Testis (tissue), 2 donors: ENCODE data around the gene IFITM5.

Experiments used
- POLR2A ChIP-seq: fragments of 450-650 bp; IDR thresholded peaks from one replicate; pipeline ENCODE4 v1.6.1; 2017; ENCODE audit warnings: antibody characterized with exemption, mild to moderate bottlenecking, moderate library complexity
- TF ChIP-seq, protein P1 (sequence below), 3 experiments: fragments of 450-650 bp in 2 of 3; fragments of 200-600 bp in 1 of 3; sonication (generic) in 1 of 3; IDR thresholded peaks; one replicate each; pipeline ENCODE4 v1.5.1; 2016 to 2019; ENCODE audit warnings: antibody characterized with exemption in 3 of 3, mild to moderate bottlenecking in 2 of 3, moderate library complexity in 1 of 3

DNA sequence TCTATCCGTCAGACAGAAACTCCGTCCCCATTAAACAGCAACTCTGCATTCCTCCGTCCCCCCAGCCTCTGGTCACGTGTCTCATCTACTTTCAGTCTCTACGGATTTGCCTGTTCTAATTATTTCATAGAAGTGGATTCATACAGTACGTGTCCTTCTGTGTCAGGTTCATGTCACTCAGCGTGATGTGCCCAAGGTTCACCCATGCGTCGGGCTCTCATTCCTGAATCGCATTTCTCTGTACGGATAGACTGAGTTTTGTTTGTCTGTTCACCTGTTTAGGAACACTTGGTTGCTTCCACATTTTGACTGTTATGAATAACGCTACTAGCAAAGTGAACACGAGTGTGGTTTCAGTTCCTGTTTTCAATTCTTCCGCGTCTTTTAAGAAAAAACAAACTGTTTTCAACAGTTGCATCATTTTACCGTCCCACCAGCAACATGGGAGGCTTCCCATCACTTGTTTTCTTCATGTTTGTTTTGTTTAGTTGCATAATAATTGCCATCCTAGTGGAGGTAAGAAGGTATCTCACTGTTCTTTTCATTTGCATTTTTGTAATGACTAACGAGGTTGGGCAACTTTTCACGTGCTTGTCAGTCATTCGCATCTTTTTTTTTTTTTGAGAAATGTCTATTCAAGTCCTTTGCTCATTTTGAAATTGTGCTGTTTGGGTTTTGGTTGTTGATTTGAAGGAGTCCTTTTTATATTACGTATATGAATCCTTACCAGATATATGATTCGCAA is 30.0 kb downstream of the IFITM5 start:
- TF ChIP-seq, protein P1, sequence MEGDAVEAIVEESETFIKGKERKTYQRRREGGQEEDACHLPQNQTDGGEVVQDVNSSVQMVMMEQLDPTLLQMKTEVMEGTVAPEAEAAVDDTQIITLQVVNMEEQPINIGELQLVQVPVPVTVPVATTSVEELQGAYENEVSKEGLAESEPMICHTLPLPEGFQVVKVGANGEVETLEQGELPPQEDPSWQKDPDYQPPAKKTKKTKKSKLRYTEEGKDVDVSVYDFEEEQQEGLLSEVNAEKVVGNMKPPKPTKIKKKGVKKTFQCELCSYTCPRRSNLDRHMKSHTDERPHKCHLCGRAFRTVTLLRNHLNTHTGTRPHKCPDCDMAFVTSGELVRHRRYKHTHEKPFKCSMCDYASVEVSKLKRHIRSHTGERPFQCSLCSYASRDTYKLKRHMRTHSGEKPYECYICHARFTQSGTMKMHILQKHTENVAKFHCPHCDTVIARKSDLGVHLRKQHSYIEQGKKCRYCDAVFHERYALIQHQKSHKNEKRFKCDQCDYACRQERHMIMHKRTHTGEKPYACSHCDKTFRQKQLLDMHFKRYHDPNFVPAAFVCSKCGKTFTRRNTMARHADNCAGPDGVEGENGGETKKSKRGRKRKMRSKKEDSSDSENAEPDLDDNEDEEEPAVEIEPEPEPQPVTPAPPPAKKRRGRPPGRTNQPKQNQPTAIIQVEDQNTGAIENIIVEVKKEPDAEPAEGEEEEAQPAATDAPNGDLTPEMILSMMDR (IDR thresholded peaks at IDR 0.05) = no peak
- TF ChIP-seq POLR2A = no peak
